Tibial nerve (tissue), 4 donors: Measurements from ENCODE around the gene CMIP. TPM values are rescaled to one million over a fixed set of nuclear protein-coding genes. Genes with fewer than 3 reads are reported as not detected.
A peak's percentile ranks its signal among the peaks of the same experiment; 100 is the strongest.

ENCODE experiments used
- DNase-seq, 2 donors: peaks; one replicate each; pipeline ENCODE4 v3.0.0-alpha.2; 2019; ENCODE audit warnings: low spot score in 2 of 2
- H3K27ac ChIP-seq, 4 donors: fragments of 200-600 bp; sonication (generic) in 3 of 4; one replicate each; pipeline ENCODE4 v1.5.1; 2017 to 2019; ENCODE audit warnings: mild to moderate bottlenecking in 1 of 4
- H3K27me3 ChIP-seq, 2 donors: fragments of 200-600 bp; sonication (generic) in 1 of 2; one replicate each; pipeline versions ENCODE4 v1.5.1 to v1.6.0; 2017 to 2019
- H3K36me3 ChIP-seq, 3 donors: fragments of 200-600 bp; sonication (generic); one replicate each; pipeline ENCODE4 v1.5.1; 2018 to 2019
- H3K4me1 ChIP-seq, 4 donors: fragments of 200-600 bp; sonication (generic) in 3 of 4; one replicate each; pipeline ENCODE4 v1.5.1; 2017 to 2019
- H3K4me3 ChIP-seq, 4 donors: fragments of 200-600 bp; sonication (generic) in 3 of 4; one replicate each; pipeline ENCODE4 v1.5.1; 2017 to 2019; ENCODE audit warnings: mild to moderate bottlenecking in 1 of 4, moderate library complexity in 1 of 4
- H3K9me3 ChIP-seq, 4 donors: fragments of 200-600 bp; sonication (generic) in 3 of 4; one replicate each; pipeline ENCODE4 v1.5.1; 2017 to 2019
- EP300 ChIP-seq, 2 donors: sonication (generic); formaldehyde crosslinking; IDR thresholded peaks; one replicate each; pipeline ENCODE4 v1.6.1; 2017; ENCODE audit warnings: antibody characterized with exemption in 2 of 2, mild to moderate bottlenecking in 1 of 2
- POLR2A ChIP-seq, 2 donors: fragments of 450-650 bp; IDR thresholded peaks; one replicate each; pipeline ENCODE4 v1.6.1; 2017; ENCODE audit warnings: antibody characterized with exemption in 2 of 2, mild to moderate bottlenecking in 2 of 2, moderate library complexity in 2 of 2
- WGBS, 2 donors: methylation state at CpG; one replicate each; pipeline ENCODE4 v1.1.5; 2018; 5-methylcytosine and 5-hydroxymethylcytosine counted together
- total RNA-seq, 4 donors: library from RNA; depleted of rRNA; stranded (reverse); fragments of >200 nt; gene quantifications; one replicate each; pipeline ENCODE4 v1.1.0, GENCODE V29; 2016
- TF ChIP-seq, protein P1 (sequence below), 5 experiments: fragments of 200-600 bp in 3 of 5; fragments of 450-650 bp in 2 of 5; sonication (generic) in 3 of 5; IDR thresholded peaks; one replicate each; pipeline ENCODE4 v1.5.1; 2016 to 2019; ENCODE audit warnings: antibody characterized with exemption in 5 of 5, mild to moderate bottlenecking in 3 of 5, moderate library complexity in 2 of 5

Gene CMIP
- total RNA-seq, 4 donors from 2014 or later, result 28.2 to 48.8 (median 31.8) TPM

DNA sequence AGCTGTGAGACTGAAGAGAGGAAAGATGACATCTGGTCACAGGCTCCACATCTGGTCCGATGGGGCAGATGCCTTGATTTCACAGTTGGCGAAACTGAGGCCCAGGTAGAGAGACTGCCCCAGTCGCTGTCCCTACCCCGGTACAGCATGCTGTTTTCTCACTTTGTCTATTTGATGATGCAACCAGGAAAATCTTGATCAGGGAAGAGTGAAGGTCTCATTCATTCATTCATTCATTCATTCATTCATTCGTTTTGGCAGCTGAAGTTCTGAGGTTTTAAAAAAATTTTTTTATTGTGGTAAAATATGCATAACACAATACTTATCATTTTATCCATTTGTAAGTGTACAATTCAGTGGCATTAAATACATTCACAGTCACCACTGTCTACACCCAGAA is 19.7 kb downstream of the CMIP start:
- WGBS, 2 donors, result 91 to 95% methylated on average over 5 of the region's 5 CpGs
- Histone ChIP-seq H3K27me3 (no peaks in the 10 kb centered on the region), H3K4me3 (no peak overlapping the region), H3K27ac (no peak overlapping the region), H3K36me3 (no peaks in the 10 kb centered on the region), H3K4me1 (peaks cover 0 to 70% (median 38%) of the 10 kb centered on the region in 4 donors), H3K9me3 (no peaks in the 10 kb centered on the region)
- TF ChIP-seq POLR2A (IDR thresholded peaks at IDR 0.05) (no peak), EP300 (IDR thresholded peaks at IDR 0.05) (no peak)
- TF ChIP-seq, protein P1, sequence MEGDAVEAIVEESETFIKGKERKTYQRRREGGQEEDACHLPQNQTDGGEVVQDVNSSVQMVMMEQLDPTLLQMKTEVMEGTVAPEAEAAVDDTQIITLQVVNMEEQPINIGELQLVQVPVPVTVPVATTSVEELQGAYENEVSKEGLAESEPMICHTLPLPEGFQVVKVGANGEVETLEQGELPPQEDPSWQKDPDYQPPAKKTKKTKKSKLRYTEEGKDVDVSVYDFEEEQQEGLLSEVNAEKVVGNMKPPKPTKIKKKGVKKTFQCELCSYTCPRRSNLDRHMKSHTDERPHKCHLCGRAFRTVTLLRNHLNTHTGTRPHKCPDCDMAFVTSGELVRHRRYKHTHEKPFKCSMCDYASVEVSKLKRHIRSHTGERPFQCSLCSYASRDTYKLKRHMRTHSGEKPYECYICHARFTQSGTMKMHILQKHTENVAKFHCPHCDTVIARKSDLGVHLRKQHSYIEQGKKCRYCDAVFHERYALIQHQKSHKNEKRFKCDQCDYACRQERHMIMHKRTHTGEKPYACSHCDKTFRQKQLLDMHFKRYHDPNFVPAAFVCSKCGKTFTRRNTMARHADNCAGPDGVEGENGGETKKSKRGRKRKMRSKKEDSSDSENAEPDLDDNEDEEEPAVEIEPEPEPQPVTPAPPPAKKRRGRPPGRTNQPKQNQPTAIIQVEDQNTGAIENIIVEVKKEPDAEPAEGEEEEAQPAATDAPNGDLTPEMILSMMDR (IDR thresholded peaks at IDR 0.05), result no peak
- DNase-seq, result no peak

DNA sequence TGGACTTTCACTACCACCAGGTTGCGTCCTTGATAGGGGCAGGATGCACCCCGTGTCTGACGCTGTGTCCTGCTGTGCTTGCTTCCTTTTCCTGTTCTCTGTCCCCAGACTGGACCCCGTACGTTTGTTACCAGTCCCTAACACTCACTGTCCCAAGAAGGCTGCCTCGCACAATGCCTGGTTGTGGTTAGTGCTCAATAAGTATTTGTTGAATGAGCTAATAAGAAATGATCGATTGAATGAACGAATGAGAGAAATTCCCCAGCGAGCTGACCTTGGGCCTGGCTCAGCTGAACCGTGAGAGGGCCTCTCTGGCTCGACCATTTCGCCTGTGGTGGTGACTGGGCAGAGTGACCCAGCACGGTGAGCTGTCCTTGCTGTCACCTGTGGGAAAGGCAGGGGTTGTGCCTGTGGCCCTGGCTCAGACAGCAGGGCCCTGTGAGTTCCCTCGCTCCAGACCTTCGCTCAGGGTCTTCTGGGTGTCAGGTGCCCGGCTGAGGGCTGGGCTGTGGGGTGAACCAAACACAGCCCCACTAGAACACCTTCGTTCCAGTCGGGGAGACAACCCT is 20.9 kb downstream of the CMIP start:
- Histone ChIP-seq H3K9me3 (no peaks in the 10 kb centered on the region), H3K36me3 (no peaks in the 10 kb centered on the region), H3K27me3 (no peaks in the 10 kb centered on the region), H3K4me3 (no peak overlapping the region), H3K27ac (no peak overlapping the region), H3K4me1 (peaks cover 0 to 73% (median 42%) of the 10 kb centered on the region in 4 donors)
- WGBS, 2 donors, result 78 to 85% methylated on average over 18 of the region's 18 CpGs
- TF ChIP-seq POLR2A (IDR thresholded peaks at IDR 0.05), result no peak
- no peak for TF ChIP-seq EP300 (IDR thresholded peaks at IDR 0.05)
- TF ChIP-seq, protein P1 (IDR thresholded peaks at IDR 0.05), result no peak
- DNase-seq, result no peak

DNA sequence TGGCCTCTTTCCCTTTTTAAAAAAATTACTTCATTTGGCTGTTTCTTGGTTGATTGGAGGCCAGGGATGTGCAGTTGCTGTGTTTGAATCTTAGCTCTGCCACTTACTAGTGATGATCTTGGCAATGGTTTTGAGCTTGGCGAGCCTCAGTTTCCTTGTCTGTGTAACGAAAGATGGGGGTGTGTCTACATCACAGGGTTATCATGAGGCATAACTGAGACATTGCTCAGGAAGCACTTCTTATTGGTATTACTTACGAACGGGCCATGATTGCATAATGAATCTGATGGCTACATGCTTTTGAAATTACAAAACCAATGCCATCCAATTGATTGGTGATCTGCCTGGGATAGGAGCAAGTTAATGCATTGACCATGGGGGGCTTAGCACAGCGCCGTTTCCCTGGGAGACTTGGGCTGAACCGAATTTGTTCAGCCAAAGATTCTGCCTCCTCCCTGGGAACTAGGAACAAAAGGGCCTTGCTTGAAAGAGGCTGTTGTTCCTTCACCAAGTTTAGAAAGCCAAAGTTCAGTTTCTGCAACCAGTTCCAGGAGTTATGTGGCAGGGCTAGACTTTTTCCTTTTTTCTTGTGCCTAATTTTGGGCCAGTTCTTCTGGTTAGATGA is 21.9 kb downstream of the CMIP start:
- TF ChIP-seq POLR2A (IDR thresholded peaks at IDR 0.05), result no peak
- peak in 1 of 2 donors; percentile 27 for TF ChIP-seq EP300 (IDR thresholded peaks at IDR 0.05)
- TF ChIP-seq, protein P1 (IDR thresholded peaks at IDR 0.05), result no peak
- Histone ChIP-seq H3K4me3 (no peak overlapping the region), H3K36me3 (no peaks in the 10 kb centered on the region), H3K4me1 (peaks cover 0 to 74% (median 47%) of the 10 kb centered on the region in 4 donors), H3K27me3 (no peaks in the 10 kb centered on the region), H3K9me3 (no peaks in the 10 kb centered on the region), H3K27ac (peak overlapping the region in 3 of 4 donors; percentile 35 to 80 (median 71))
- 33 to 60% methylated on average over 7 of the region's 7 CpGs for WGBS, 2 donors
- DNase-seq, result no peak

DNA sequence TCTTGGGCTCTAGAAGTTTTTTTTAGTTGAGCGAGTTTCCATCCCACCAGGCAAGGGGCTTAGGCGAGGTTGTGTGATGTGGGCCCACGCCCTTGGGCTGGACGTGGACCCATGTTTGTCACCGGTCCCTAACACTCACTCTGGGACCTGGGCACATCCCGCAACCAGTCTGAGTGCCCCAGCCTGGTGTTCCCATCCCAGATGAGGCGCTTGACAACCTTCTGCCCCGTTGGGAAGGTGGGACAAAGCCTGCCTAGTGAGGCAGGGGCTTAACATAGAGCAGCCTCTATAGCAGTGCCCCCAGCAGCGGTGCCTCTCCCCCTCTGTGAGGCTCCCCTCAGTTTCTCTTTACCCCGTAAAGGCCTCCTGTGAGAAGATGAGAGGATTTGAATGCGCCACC is 22.5 kb downstream of the CMIP start:
- peak overlapping the region in 3 of 4 donors; percentile 35 to 80 (median 71) for H3K27ac ChIP-seq
- H3K4me3 ChIP-seq, result no peak overlapping the region
- no peaks in the 10 kb centered on the region for H3K36me3 ChIP-seq
- WGBS, 2 donors, result 74% methylated on average over 11 of the region's 11 CpGs
- TF ChIP-seq EP300 (IDR thresholded peaks at IDR 0.05), result no peak
- TF ChIP-seq, protein P1 (IDR thresholded peaks at IDR 0.05), result no peak
- no peak for TF ChIP-seq POLR2A (IDR thresholded peaks at IDR 0.05)
- H3K9me3 ChIP-seq, result no peaks in the 10 kb centered on the region
- H3K27me3 ChIP-seq, result no peaks in the 10 kb centered on the region
- no peak for DNase-seq
- H3K4me1 ChIP-seq, result peaks cover 0 to 72% (median 50%) of the 10 kb centered on the region in 4 donors

DNA sequence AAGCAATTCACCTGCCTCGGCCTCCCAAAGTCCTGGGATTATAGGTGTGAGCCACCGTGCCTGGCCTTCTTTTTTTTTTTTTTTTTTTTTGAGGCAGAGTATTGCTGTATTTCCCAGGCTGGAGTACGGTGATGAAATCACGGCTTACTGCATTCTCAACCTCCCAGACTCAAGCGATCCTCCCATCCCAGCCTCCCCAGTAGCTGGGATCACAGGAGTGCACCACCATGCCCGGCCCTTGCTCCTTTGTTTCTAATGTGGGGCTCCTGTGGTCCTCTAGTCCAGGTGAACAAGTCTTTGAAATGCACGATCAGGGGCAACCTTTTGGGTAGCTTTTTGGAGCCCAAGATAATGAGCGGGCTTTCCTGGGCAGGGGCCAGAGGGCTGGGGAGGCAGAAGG is 23.2 kb downstream of the CMIP start:
- TF ChIP-seq, protein P1 (IDR thresholded peaks at IDR 0.05), result no peak
- TF ChIP-seq EP300 (IDR thresholded peaks at IDR 0.05) (no peak), POLR2A (IDR thresholded peaks at IDR 0.05) (no peak)
- Histone ChIP-seq H3K4me3 (no peak overlapping the region), H3K9me3 (no peaks in the 10 kb centered on the region), H3K27me3 (no peaks in the 10 kb centered on the region), H3K36me3 (no peaks in the 10 kb centered on the region), H3K4me1 (peaks cover 0 to 70% (median 48%) of the 10 kb centered on the region in 4 donors), H3K27ac (no peak overlapping the region)
- WGBS, 2 donors, result 85 to 97% methylated on average over 8 of the region's 8 CpGs
- DNase-seq, result no peak
